KOPT-K1 (cell line): ENCODE data around the gene SCRN1.

Experiments used
- H3K27ac ChIP-seq: fragments of 200-600 bp; sonication (generic); 2 replicates; pipeline ENCODE4 v1.5.1; 2016; ENCODE audit warnings: antibody characterized with exemption, mild to moderate bottlenecking, low read depth, low read length; ENCODE audit not compliant: poor library complexity, severe bottlenecking
- H3K36me3 ChIP-seq: fragments of 200-600 bp; sonication (generic); 2 replicates; pipeline ENCODE4 v1.5.1; 2017; ENCODE audit warnings: antibody characterized with exemption, mild to moderate bottlenecking, low read length, moderate library complexity; ENCODE audit not compliant: insufficient read depth
- H3K9me3 ChIP-seq: fragments of 200-600 bp; sonication (generic); 2 replicates; pipeline ENCODE4 v1.5.1; 2017; ENCODE audit warnings: antibody characterized with exemption, low read length, mild to moderate bottlenecking; ENCODE audit not compliant: insufficient read depth, poor library complexity, severe bottlenecking

SCRN1 gene

GRCh38 chr7:30020535-30020934, 30.9 kb upstream of the SCRN1 start:
- Histone ChIP-seq H3K27ac (no peak overlapping the region), H3K36me3 (peaks cover 5% of the 10 kb centered on the region; the same call in 1 of the 2 replicates)

GRCh38 chr7:30019960-30020359, 30.4 kb upstream of the SCRN1 start:
- peaks cover 5% of the 10 kb centered on the region; the same call in 1 of the 2 replicates for H3K36me3 ChIP-seq
- no peaks in the 10 kb centered on the region for H3K9me3 ChIP-seq
- H3K27ac ChIP-seq: no peak overlapping the region

More at GRCh38 chr7:30020535-30020934, 30.9 kb upstream of the SCRN1 start:
- H3K9me3 ChIP-seq: no peaks in the 10 kb centered on the region

- H3K9me3 ChIP-seq: no peaks in the 10 kb centered on the region
- no peak overlapping the region for H3K27ac ChIP-seq
- peaks cover 7% of the 10 kb centered on the region; the same call in 1 of the 2 replicates for H3K36me3 ChIP-seq
Observed at GRCh38 chr7:30019387-30019786, 29.8 kb upstream of the SCRN1 start.

- Histone ChIP-seq H3K27ac (no peak overlapping the region), H3K9me3 (no peaks in the 10 kb centered on the region), H3K36me3 (peaks cover 16% of the 10 kb centered on the region)
Observed at GRCh38 chr7:30018451-30018850, 28.9 kb upstream of the SCRN1 start.

GRCh38 chr7:30012757-30013156, 23.2 kb upstream of the SCRN1 start:
- no peaks in the 10 kb centered on the region for H3K9me3 ChIP-seq
- H3K36me3 ChIP-seq: peaks cover 15% of the 10 kb centered on the region
- no peak overlapping the region for H3K27ac ChIP-seq

GRCh38 chr7:30010021-30010420, 20.4 kb upstream of the SCRN1 start:
- Histone ChIP-seq H3K36me3 (peaks cover 15% of the 10 kb centered on the region), H3K27ac (no peak overlapping the region), H3K9me3 (no peaks in the 10 kb centered on the region)

- no peak overlapping the region for H3K27ac ChIP-seq
- H3K36me3 ChIP-seq: no peaks in the 10 kb centered on the region
- no peaks in the 10 kb centered on the region for H3K9me3 ChIP-seq
Observed at GRCh38 chr7:30005464-30005863, 15.9 kb upstream of the SCRN1 start.

- no peak overlapping the region for H3K27ac ChIP-seq
Observed at GRCh38 chr7:30003098-30003497, 13.5 kb upstream of the SCRN1 start.

GRCh38 chr7:30001998-30002397, 12.4 kb upstream of the SCRN1 start:
- Histone ChIP-seq H3K36me3 (no peaks in the 10 kb centered on the region), H3K27ac (no peak overlapping the region), H3K9me3 (peaks cover 2% of the 10 kb centered on the region)

More at GRCh38 chr7:30003098-30003497, 13.5 kb upstream of the SCRN1 start:
- Histone ChIP-seq H3K36me3 (no peaks in the 10 kb centered on the region), H3K9me3 (no peaks in the 10 kb centered on the region)

GRCh38 chr7:29998489-29998888, 8.9 kb upstream of the SCRN1 start:
- Histone ChIP-seq H3K27ac (no peak overlapping the region), H3K9me3 (peaks cover 23% of the 10 kb centered on the region), H3K36me3 (no peaks in the 10 kb centered on the region)

GRCh38 chr7:29996321-29996720, 6.7 kb upstream of the SCRN1 start:
- peaks cover 42% of the 10 kb centered on the region for H3K9me3 ChIP-seq
- H3K27ac ChIP-seq: no peak overlapping the region
- H3K36me3 ChIP-seq: no peaks in the 10 kb centered on the region

- H3K9me3 ChIP-seq: peaks cover 48% of the 10 kb centered on the region
- H3K27ac ChIP-seq: no peak overlapping the region
- no peaks in the 10 kb centered on the region for H3K36me3 ChIP-seq
Observed at GRCh38 chr7:29995652-29996051, 6.1 kb upstream of the SCRN1 start.

- Histone ChIP-seq H3K9me3 (peaks cover 60% of the 10 kb centered on the region), H3K36me3 (no peaks in the 10 kb centered on the region), H3K27ac (no peak overlapping the region)
Observed at GRCh38 chr7:29993140-29993539, 3.5 kb upstream of the SCRN1 start.

- H3K9me3 ChIP-seq: peaks cover 57% of the 10 kb centered on the region
- H3K36me3 ChIP-seq: no peaks in the 10 kb centered on the region
- H3K27ac ChIP-seq: no peak overlapping the region
Observed at GRCh38 chr7:29991937-29992336, 2.3 kb upstream of the SCRN1 start.

- Histone ChIP-seq H3K36me3 (no peaks in the 10 kb centered on the region), H3K27ac (no peak overlapping the region), H3K9me3 (peaks cover 50% of the 10 kb centered on the region)
Observed at GRCh38 chr7:29990931-29991330, 1.3 kb upstream of the SCRN1 start.

GRCh38 chr7:29988424-29989256, 961 bp downstream of the SCRN1 start:
- peaks cover 39% of the 10 kb centered on the region for H3K9me3 ChIP-seq
- H3K27ac ChIP-seq: no peak overlapping the region
- H3K36me3 ChIP-seq: no peaks in the 10 kb centered on the region
